BLaER1 (cell line): ENCODE results near the gene CXXC1.
"Not testable (repeated sequence)": the region's sequence is repeated elsewhere in the genome, so short reads cannot be mapped to it uniquely, and the experiment has no call there.

ENCODE experiments used
- H3K27ac ChIP-seq: shearing (Covaris generic); formaldehyde crosslinking; 2 replicates; pipeline ENCODE4 v1.8.1; 2022
- H3K27me3 ChIP-seq: shearing (Covaris generic); formaldehyde crosslinking; 2 replicates; pipeline ENCODE4 v1.8.1; 2022
- H3K36me3 ChIP-seq: shearing (Covaris generic); formaldehyde crosslinking; 2 replicates; pipeline ENCODE4 v1.8.1; 2022
- H3K4me1 ChIP-seq: shearing (Covaris generic); formaldehyde crosslinking; 2 replicates; pipeline ENCODE4 v1.8.1; 2022
- H3K4me2 ChIP-seq: shearing (Covaris generic); formaldehyde crosslinking; 2 replicates; pipeline ENCODE4 v1.8.1; 2022
- H3K4me3 ChIP-seq: shearing (Covaris generic); formaldehyde crosslinking; 2 replicates; pipeline ENCODE4 v1.8.1; 2022
- H3K9ac ChIP-seq: shearing (Covaris generic); formaldehyde crosslinking; 2 replicates; pipeline ENCODE4 v1.8.1; 2022
- H3K9me3 ChIP-seq: shearing (Covaris generic); formaldehyde crosslinking; 2 replicates; pipeline ENCODE4 v1.8.1; 2022
- H4K20me1 ChIP-seq: shearing (Covaris generic); formaldehyde crosslinking; 2 replicates; pipeline ENCODE4 v1.8.1; 2022
- Cebpa-rat ChIP-seq: shearing (Covaris generic); IDR thresholded peaks from 2 replicates; pipeline ENCODE4 v1.8.1; 2022

Gene CXXC1

GRCh38 chr18:50298443-50299284 lies 11.2 kb upstream of the CXXC1 start:
- TF ChIP-seq Cebpa-rat: no peak
- Histone ChIP-seq H3K27me3 (no peaks in the 10 kb centered on the region), H3K9ac (no peak overlapping the region), H3K36me3 (no peaks in the 10 kb centered on the region), H3K9me3 (0 out of 2 replicates have a peak, but pooled peaks cover 3% of the 10 kb centered on the region), H3K4me1 (peaks cover 19% of the 10 kb centered on the region), H3K4me2 (peak overlapping the region; percentile 83), H4K20me1 (no peaks in the 10 kb centered on the region), H3K4me3 (peak overlapping the region; percentile 55), H3K27ac (no peak overlapping the region)

DNA sequence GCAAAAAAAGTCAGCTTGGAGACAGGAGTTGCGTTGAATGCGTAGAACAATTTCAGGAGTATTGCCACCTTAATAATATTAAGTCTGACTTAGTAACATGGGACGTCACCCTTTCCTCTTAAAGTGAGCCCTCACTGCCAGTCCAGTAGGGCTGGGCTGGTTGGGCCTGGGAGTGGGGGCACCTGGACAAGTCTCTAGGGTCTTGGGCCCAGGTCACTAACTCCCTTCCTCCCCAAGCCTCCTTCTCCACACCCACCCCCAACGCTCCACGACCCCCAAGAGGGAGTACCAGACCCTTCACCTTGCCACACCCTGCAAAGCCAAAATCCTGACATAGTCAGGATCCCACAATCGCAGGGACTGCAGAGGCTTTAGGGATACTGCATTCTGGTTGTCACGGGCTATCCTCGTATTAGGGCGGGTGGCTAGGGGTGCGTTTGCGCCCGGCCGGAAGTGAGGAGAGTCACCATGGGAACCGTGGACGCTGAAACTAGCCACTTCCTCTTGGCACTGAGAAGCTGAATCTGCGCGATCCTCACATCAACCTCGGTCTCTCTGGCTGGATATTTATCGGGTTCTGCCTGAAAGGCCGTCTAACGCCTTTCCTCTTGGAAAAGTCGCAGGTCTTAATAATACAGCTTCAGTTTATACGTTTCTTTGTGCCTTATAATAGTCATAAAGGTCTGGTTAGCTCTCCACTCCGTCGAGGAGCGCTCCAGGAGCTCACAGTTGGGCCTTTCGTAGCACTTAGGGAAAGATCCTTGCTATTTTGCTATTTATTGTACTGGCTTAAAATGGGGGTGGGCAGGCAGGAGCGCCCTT lies 10.3 kb upstream of the CXXC1 start:
- H3K36me3 ChIP-seq: no peaks in the 10 kb centered on the region
- H3K9me3 ChIP-seq: 0 out of 2 replicates have a peak, but pooled peaks cover 3% of the 10 kb centered on the region
- no peak for TF ChIP-seq Cebpa-rat
- H3K27ac ChIP-seq: no peak overlapping the region
- H3K9ac ChIP-seq: no peak overlapping the region
- H4K20me1 ChIP-seq: no peaks in the 10 kb centered on the region
- peak overlapping the region; percentile 83 for H3K4me2 ChIP-seq
- H3K4me1 ChIP-seq: peaks cover 19% of the 10 kb centered on the region
- H3K27me3 ChIP-seq: no peaks in the 10 kb centered on the region
- peak overlapping the region; percentile 55 for H3K4me3 ChIP-seq

DNA sequence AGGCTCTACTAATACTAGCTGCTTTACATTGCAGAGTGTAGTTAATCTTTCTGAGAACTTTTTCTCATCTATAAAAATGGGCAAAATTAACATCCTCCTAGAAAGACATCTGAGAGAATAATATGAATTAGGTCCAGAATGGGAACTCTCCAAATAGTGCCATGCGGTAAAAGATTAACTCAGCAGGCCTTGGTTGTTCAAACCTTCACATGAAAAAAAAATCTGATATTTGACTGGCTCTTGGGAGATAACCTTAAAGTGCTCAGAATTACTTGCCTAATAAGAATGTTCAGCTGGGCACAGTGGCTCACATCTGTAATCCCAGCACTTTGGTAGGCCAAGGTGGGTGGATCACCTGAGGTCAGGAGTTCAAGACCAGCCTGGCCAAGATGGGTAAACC lies 5.5 kb upstream of the CXXC1 start:
- no peak overlapping the region for H3K27ac ChIP-seq
- H3K27me3 ChIP-seq: no peaks in the 10 kb centered on the region
- H3K36me3 ChIP-seq: no peaks in the 10 kb centered on the region
- H4K20me1 ChIP-seq: no peaks in the 10 kb centered on the region
- no peak overlapping the region for H3K9ac ChIP-seq
- H3K4me3 ChIP-seq: no peak overlapping the region
- H3K9me3 ChIP-seq: no peaks in the 10 kb centered on the region
- no peak for TF ChIP-seq Cebpa-rat
- H3K4me1 ChIP-seq: peaks cover 7% of the 10 kb centered on the region
- H3K4me2 ChIP-seq: no peak overlapping the region

DNA sequence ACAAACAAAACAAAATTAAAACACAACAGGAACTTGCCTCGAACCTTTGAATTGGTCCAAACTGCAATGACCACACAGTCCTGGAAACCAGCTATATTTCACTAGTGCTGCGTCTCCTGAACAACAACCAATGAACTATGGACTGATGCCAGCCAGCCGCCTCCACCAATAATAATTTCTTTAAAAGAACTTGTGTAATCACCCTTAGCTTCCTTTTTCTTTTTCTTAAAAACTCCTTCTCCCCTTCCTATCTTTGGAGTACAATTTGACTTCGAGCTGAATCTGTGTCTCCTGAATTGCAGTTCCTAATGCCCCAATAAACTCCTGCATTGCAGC lies 1.6 kb upstream of the CXXC1 start:
- Histone ChIP-seq H3K9ac (no peak overlapping the region), H3K4me1 (peaks cover 14% of the 10 kb centered on the region), H3K27me3 (no peaks in the 10 kb centered on the region), H4K20me1 (peaks cover 14% of the 10 kb centered on the region; the same call in 1 of the 2 replicates), H3K9me3 (no peaks in the 10 kb centered on the region), H3K36me3 (peaks cover 22% of the 10 kb centered on the region), H3K27ac (no peak overlapping the region), H3K4me3 (no peak overlapping the region), H3K4me2 (no peak overlapping the region)
- no peak for TF ChIP-seq Cebpa-rat

- Histone ChIP-seq H3K36me3 (peaks cover 28% of the 10 kb centered on the region), H4K20me1 (peaks cover 14% of the 10 kb centered on the region; the same call in 1 of the 2 replicates), H3K4me1 (peaks cover 14% of the 10 kb centered on the region), H3K9ac (peak overlapping the region; percentile 63; the same call in 1 of the 2 replicates), H3K4me3 (peak overlapping the region; percentile 96), H3K27ac (peak overlapping the region; percentile 40; the same call in 1 of the 2 replicates), H3K4me2 (peak overlapping the region; percentile 65)
- not testable (repeated sequence) for H3K27me3 ChIP-seq, H3K9me3 ChIP-seq
Observed at GRCh38 chr18:50288348-50289107, 1.0 kb upstream of the CXXC1 start.

GRCh38 chr18:50287028-50287440 lies 458 bp downstream of the CXXC1 start:
- Histone ChIP-seq H3K4me1 (peaks cover 19% of the 10 kb centered on the region), H3K27me3 (no peaks in the 10 kb centered on the region), H3K27ac (peak overlapping the region; percentile 86), H3K36me3 (peaks cover 43% of the 10 kb centered on the region), H3K9ac (peak overlapping the region; percentile 90), H3K4me3 (peak overlapping the region; percentile 96), H4K20me1 (peaks cover 14% of the 10 kb centered on the region; the same call in 1 of the 2 replicates), H3K9me3 (no peaks in the 10 kb centered on the region), H3K4me2 (peak overlapping the region; percentile 93)
- TF ChIP-seq Cebpa-rat: no peak

DNA sequence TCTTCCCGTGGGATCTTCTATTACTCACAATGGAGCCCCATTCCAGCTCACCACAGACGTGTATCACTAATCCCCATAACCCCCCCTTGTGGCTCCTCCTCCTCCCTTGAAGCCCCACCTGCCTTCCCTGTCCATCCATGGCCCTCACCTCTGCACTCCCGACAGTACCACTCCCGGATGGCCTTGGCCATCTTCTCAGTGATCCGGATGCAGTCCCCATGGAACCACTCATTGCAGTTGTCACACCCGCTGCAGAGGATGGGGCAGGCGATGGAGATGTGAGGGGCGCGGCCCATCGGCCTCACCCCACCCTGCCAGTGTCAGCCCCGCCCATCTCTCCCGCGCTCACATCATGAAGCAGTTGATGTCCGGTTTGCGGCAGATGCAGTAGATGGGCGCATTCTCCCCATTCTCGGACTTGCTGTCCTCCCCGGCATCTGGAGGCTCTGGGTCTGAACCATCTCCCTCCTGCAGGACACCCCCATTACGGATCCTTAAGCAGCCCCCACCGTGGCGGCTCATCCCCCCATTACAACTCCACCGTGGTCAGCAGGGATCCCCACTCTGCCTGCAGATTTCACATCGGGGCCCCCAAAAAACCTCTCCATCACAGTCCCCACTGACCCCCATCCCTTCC lies 983 bp downstream of the CXXC1 start:
- Histone ChIP-seq H4K20me1 (peaks cover 14% of the 10 kb centered on the region; the same call in 1 of the 2 replicates), H3K9ac (peak overlapping the region; percentile 90), H3K9me3 (no peaks in the 10 kb centered on the region), H3K27me3 (no peaks in the 10 kb centered on the region), H3K36me3 (peaks cover 44% of the 10 kb centered on the region), H3K27ac (peak overlapping the region; percentile 86), H3K4me2 (peak overlapping the region; percentile 93), H3K4me3 (peak overlapping the region; percentile 96), H3K4me1 (peaks cover 22% of the 10 kb centered on the region)
- TF ChIP-seq Cebpa-rat: no peak

DNA sequence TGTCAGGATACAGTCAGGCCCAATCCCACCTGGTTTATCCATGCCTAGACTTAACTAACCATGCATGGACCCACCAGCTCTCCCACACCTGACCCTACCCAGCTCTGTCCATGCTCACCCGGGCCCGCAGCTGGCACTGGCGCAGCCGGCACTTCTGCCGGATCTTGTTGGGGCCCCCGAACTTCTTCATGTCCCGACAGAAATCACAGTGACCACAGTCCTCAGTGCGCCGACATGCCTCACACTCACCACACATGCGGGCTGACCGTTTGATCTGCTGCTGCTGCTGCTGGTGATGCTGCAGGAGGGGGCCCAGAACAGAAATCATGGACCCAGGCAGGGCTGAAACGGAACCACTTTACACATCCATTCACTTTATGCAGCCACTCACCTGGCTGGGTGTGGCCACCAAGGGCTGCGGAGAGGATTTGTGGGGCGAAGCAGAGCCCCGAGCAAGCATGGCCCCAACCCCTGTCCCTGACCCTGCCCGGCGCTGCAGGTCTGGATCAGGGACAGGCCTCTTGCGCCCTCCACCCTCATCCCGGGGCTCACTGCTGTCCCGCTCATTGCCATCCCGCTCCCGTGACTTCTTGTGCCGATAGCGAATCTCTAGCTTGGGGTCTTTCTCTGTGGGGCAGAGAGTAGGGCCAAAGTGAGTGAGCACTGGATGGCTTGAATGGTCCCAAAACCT lies 1.7 kb downstream of the CXXC1 start:
- no peaks in the 10 kb centered on the region for H3K9me3 ChIP-seq
- H3K4me1 ChIP-seq: peaks cover 22% of the 10 kb centered on the region
- no peak for TF ChIP-seq Cebpa-rat
- peak overlapping the region; percentile 93 for H3K4me2 ChIP-seq
- H3K36me3 ChIP-seq: peaks cover 44% of the 10 kb centered on the region
- H3K4me3 ChIP-seq: peak overlapping the region; percentile 96; the same call in 1 of the 2 replicates
- no peaks in the 10 kb centered on the region for H3K27me3 ChIP-seq
- H4K20me1 ChIP-seq: peaks cover 14% of the 10 kb centered on the region; the same call in 1 of the 2 replicates
- no peak overlapping the region for H3K9ac ChIP-seq
- H3K27ac ChIP-seq: no peak overlapping the region

- Histone ChIP-seq H3K4me3 (no peak overlapping the region), H3K27me3 (no peaks in the 10 kb centered on the region), H3K36me3 (peaks cover 44% of the 10 kb centered on the region), H3K4me1 (peaks cover 29% of the 10 kb centered on the region), H3K9ac (no peak overlapping the region), H3K4me2 (no peak overlapping the region), H3K9me3 (no peaks in the 10 kb centered on the region), H3K27ac (no peak overlapping the region), H4K20me1 (peaks cover 15% of the 10 kb centered on the region; the same call in 1 of the 2 replicates)
- no peak for TF ChIP-seq Cebpa-rat
Observed at GRCh38 chr18:50285071-50285470, 2.4 kb downstream of the CXXC1 start.
